WTC11 (cell line): ENCODE results near the gene UQCC3. TPM values are rescaled to one million over a fixed set of nuclear protein-coding genes. Genes with fewer than 3 reads are reported as not detected.

Experiments used
- ATAC-seq: fragments of 200-7000 bp; cut with Tn5 transposase; 2 replicates; pipeline ENCODE4 v1.10.0; 2021; ENCODE audit warnings: mild to moderate bottlenecking, moderate library complexity
- CTCF ChIA-PET: fragments of 300-600 bp; sonication (Branson Sonifier 250); formaldehyde crosslinking; loops from one replicate; lab custom pipeline; 2021; ENCODE audit warnings: antibody characterized with exemption; lab: Charles Lee
- POLR2A ChIA-PET: fragments of 350-600 bp; sonication (Branson Sonifier 250); formaldehyde crosslinking; loops from one replicate; lab custom pipeline; 2021; ENCODE audit warnings: antibody characterized with exemption; lab: Charles Lee
- DNase-seq: peaks from one replicate; pipeline ENCODE4 v3.0.0; 2021; ENCODE audit warnings: low spot score
- H3K27ac Mint-ChIP-seq: 2 replicates; pipeline ENCODE4 v1.8.0; 2021; ENCODE audit warnings: mixed read lengths
- H3K27me3 Mint-ChIP-seq: 2 replicates; pipeline ENCODE4 v1.8.0; 2021; ENCODE audit warnings: low read depth, mild to moderate bottlenecking, moderate library complexity, mixed read lengths
- H3K36me3 Mint-ChIP-seq: 2 replicates; pipeline ENCODE4 v1.8.0; 2021; ENCODE audit warnings: mixed read lengths
- H3K4me1 Mint-ChIP-seq: 2 replicates; pipeline ENCODE4 v1.8.0; 2022; ENCODE audit warnings: mixed read lengths
- H3K4me3 Mint-ChIP-seq: 2 replicates; pipeline ENCODE4 v1.8.0; 2021; ENCODE audit warnings: mild to moderate bottlenecking, moderate library complexity, mixed read lengths
- H3K9me3 Mint-ChIP-seq: 2 replicates; pipeline ENCODE4 v1.8.0; 2021; ENCODE audit warnings: mixed read lengths
- CREM ChIP-seq: sonication (generic); formaldehyde crosslinking; IDR thresholded peaks from 2 replicates; pipeline ENCODE4 v1.8.1; 2022; ENCODE audit warnings: mild to moderate bottlenecking, missing genetic modification reagents, moderate library complexity
- EMX1 ChIP-seq: fragments of 250-450 bp; sonication (Bioruptor Pico); IDR thresholded peaks from 2 replicates; pipeline ENCODE4 v1.8.0; 2021; ENCODE audit warnings: mild to moderate bottlenecking
- FOXJ3 ChIP-seq: sonication (generic); formaldehyde crosslinking; IDR thresholded peaks from 2 replicates; pipeline ENCODE4 v1.9.0; 2021; ENCODE audit warnings: missing genetic modification reagents, mild to moderate bottlenecking, borderline replicate concordance
- GRHL2 ChIP-seq: fragments of 250-450 bp; sonication (Bioruptor Pico); IDR thresholded peaks from 2 replicates; pipeline ENCODE4 v1.8.0; 2022; ENCODE audit warnings: mild to moderate bottlenecking, moderate library complexity; ENCODE audit not compliant: insufficient replicate concordance, severe bottlenecking
- GTF2I ChIP-seq: fragments of 250-450 bp; sonication (Bioruptor Pico); conservative IDR thresholded peaks from 2 replicates; pipeline ENCODE4 v1.4.0; 2021; ENCODE audit warnings: mild to moderate bottlenecking
- KAT7 ChIP-seq: sonication (generic); formaldehyde crosslinking; IDR thresholded peaks from 2 replicates; pipeline ENCODE4 v1.8.1; 2023; ENCODE audit warnings: missing genetic modification reagents, mild to moderate bottlenecking, borderline replicate concordance
- NFATC4 ChIP-seq: fragments of 250-450 bp; sonication (Bioruptor Pico); IDR thresholded peaks from 2 replicates; pipeline ENCODE4 v1.9.0; 2021; ENCODE audit warnings: mild to moderate bottlenecking
- NFE2L1 ChIP-seq: sonication (generic); formaldehyde crosslinking; IDR thresholded peaks from 2 replicates; pipeline ENCODE4 v1.8.1; 2023; ENCODE audit warnings: missing genetic modification reagents
- NR3C1 ChIP-seq: sonication (generic); formaldehyde crosslinking; conservative IDR thresholded peaks from 2 replicates; pipeline ENCODE4 v1.8.1; 2023; ENCODE audit warnings: low read depth, mild to moderate bottlenecking, missing genetic modification reagents
- RORB ChIP-seq: fragments of 250-450 bp; sonication (Bioruptor Pico); IDR thresholded peaks from 2 replicates; pipeline ENCODE4 v1.9.0; 2021; ENCODE audit warnings: mild to moderate bottlenecking
- TP53 ChIP-seq: sonication (generic); formaldehyde crosslinking; IDR thresholded peaks from 2 replicates; pipeline ENCODE4 v1.8.1; 2023; ENCODE audit warnings: mild to moderate bottlenecking, missing genetic modification reagents
- ZBTB21 ChIP-seq: sonication (generic); formaldehyde crosslinking; IDR thresholded peaks from 2 replicates; pipeline ENCODE4 v1.8.1; 2023; ENCODE audit warnings: mild to moderate bottlenecking, missing genetic modification reagents, borderline replicate concordance
- ZNF232 ChIP-seq: sonication (generic); formaldehyde crosslinking; IDR thresholded peaks from 2 replicates; pipeline ENCODE4 v1.8.0; 2022; ENCODE audit warnings: mild to moderate bottlenecking, missing genetic modification reagents
- ZNF317 ChIP-seq: sonication (generic); formaldehyde crosslinking; IDR thresholded peaks from 2 replicates; pipeline ENCODE4 v1.8.1; 2023; ENCODE audit warnings: low read depth, mild to moderate bottlenecking, moderate library complexity, missing genetic modification reagents, borderline replicate concordance
- ZNF396 ChIP-seq: fragments of 250-450 bp; sonication (Bioruptor Pico); IDR thresholded peaks from 2 replicates; pipeline ENCODE4 v1.8.0; 2021; ENCODE audit warnings: mild to moderate bottlenecking, moderate library complexity, borderline replicate concordance
- total RNA-seq: library from RNA; stranded (reverse); gene quantifications from 3 replicates; pipeline ENCODE4 v1.2.3, GENCODE V29; 2021
- TF ChIP-seq, protein P1 (sequence below): sonication (generic); formaldehyde crosslinking; IDR thresholded peaks from 2 replicates; pipeline ENCODE4 v1.8.1; 2023; ENCODE audit warnings: mild to moderate bottlenecking, missing genetic modification reagents
- TF ChIP-seq, protein P2 (sequence below): sonication (generic); formaldehyde crosslinking; conservative IDR thresholded peaks from 2 replicates; pipeline ENCODE4 v1.8.1; 2022; ENCODE audit warnings: mild to moderate bottlenecking, missing genetic modification reagents
- TF ChIP-seq, protein P3 (sequence below): fragments of 250-450 bp; sonication (Bioruptor Pico); IDR thresholded peaks from 2 replicates; pipeline ENCODE4 v2.1.2; 2022; ENCODE audit warnings: mild to moderate bottlenecking, moderate library complexity
- TF ChIP-seq, protein P4 (sequence below): fragments of 250-450 bp; sonication (Bioruptor Pico); IDR thresholded peaks from 2 replicates; pipeline ENCODE4 v1.9.0; 2021; ENCODE audit warnings: mild to moderate bottlenecking, borderline replicate concordance
- TF ChIP-seq, protein P5 (sequence below): sonication (generic); formaldehyde crosslinking; IDR thresholded peaks from 2 replicates; pipeline ENCODE4 v1.8.1; 2023; ENCODE audit warnings: mild to moderate bottlenecking, missing genetic modification reagents, borderline replicate concordance
- TF ChIP-seq, protein P6 (sequence below): fragments of 200-600 bp; IDR thresholded peaks from 2 replicates; pipeline ENCODE4 v1.8.0; 2022; ENCODE audit warnings: antibody characterized with exemption

The UQCC3 gene
- total RNA-seq, 1 experiment from 2014 or later, result 18.1 TPM

DNA sequence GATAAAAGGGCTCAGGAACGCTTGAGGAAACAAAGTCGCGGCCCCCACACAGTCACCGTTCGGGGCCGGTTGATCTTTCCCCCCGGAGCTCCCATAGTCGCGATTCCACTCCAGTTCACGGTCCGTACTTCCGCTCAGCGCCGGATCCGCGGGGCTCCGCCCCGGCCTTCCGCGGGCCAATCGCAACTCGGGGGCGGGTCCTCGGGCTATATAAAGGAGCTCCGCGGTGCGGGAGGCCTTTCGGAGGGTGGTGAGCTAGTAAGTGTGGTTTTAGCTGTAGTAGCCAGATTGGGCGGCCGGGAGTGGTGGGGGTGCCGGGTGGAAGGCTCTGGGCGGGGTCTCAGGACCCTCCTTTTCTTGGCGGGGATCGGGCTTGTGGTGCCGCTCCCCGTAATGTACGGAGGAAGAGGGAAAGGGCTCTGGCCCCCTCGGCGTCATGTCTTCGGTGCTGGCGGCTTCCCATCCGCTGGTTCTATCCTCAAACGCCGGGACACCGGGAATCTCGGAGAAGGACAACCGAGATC, 6.3 kb upstream of the UQCC3 start, which contains the start of the genes C11orf98 and CSKMT:
TSS of gene C11orf98 (minus strand) at position 136 of the 524 bp plus-strand sequence. CDS start at position 95, 41 bp downstream.
TSS of gene CSKMT (plus strand) at position 238 of the 524 bp plus-strand sequence. CDS start 568 bp downstream, outside the sequence.
- peaks cover 30% of the 10 kb centered on the region for H3K36me3 Mint-ChIP-seq
- no peaks in the 10 kb centered on the region for H3K27me3 Mint-ChIP-seq
- H3K9me3 Mint-ChIP-seq, result no peaks in the 10 kb centered on the region
- CTCF ChIA-PET, result interaction anchor here (0.6 to 2.2 kb wide), 20 partner anchors 12 to 324 kb away, joined by 3 to 10 read pairs (median 5); partner anchors contain the start of genes B3GAT3, BSCL2, EML3 and GANAB
- peak; percentile 79 for ATAC-seq
- H3K27ac Mint-ChIP-seq, result peak within 1 kb of the TSS; percentile 95
- H3K4me1 Mint-ChIP-seq, result peaks cover 20% of the 10 kb centered on the region
- POLR2A ChIA-PET, result interaction anchor here (0.5 to 3.2 kb wide), 37 partner anchors 9 to 416 kb away, joined by 3 to 42 read pairs (median 6); partner anchors contain the start of genes B3GAT3, BSCL2, EEF1G and GANAB
- H3K4me3 Mint-ChIP-seq, result peak within 1 kb of the TSS; percentile 97
- DNase-seq, result peak; percentile 97
- TF ChIP-seq GRHL2 (CRISPR knock-in tag), result no peak
- peak; percentile 90 for TF ChIP-seq EMX1 (CRISPR knock-in tag)
- TF ChIP-seq, protein P1, sequence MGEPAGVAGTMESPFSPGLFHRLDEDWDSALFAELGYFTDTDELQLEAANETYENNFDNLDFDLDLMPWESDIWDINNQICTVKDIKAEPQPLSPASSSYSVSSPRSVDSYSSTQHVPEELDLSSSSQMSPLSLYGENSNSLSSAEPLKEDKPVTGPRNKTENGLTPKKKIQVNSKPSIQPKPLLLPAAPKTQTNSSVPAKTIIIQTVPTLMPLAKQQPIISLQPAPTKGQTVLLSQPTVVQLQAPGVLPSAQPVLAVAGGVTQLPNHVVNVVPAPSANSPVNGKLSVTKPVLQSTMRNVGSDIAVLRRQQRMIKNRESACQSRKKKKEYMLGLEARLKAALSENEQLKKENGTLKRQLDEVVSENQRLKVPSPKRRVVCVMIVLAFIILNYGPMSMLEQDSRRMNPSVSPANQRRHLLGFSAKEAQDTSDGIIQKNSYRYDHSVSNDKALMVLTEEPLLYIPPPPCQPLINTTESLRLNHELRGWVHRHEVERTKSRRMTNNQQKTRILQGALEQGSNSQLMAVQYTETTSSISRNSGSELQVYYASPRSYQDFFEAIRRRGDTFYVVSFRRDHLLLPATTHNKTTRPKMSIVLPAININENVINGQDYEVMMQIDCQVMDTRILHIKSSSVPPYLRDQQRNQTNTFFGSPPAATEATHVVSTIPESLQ (CRISPR knock-in tag), result no peak
- TF ChIP-seq, protein P2, sequence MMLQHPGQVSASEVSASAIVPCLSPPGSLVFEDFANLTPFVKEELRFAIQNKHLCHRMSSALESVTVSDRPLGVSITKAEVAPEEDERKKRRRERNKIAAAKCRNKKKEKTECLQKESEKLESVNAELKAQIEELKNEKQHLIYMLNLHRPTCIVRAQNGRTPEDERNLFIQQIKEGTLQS (CRISPR knock-in tag), result no peak
- TF ChIP-seq NFE2L1 (CRISPR knock-in tag), result peak; percentile 11; the same call in 1 of the 2 replicates
- peak; percentile 94 for TF ChIP-seq RORB (CRISPR knock-in tag)
- no peak for TF ChIP-seq ZNF396 (CRISPR knock-in tag)
- 0 out of 2 replicates have a peak, but pooled peaks have one; percentile 4 for TF ChIP-seq KAT7
- TF ChIP-seq, protein P3, sequence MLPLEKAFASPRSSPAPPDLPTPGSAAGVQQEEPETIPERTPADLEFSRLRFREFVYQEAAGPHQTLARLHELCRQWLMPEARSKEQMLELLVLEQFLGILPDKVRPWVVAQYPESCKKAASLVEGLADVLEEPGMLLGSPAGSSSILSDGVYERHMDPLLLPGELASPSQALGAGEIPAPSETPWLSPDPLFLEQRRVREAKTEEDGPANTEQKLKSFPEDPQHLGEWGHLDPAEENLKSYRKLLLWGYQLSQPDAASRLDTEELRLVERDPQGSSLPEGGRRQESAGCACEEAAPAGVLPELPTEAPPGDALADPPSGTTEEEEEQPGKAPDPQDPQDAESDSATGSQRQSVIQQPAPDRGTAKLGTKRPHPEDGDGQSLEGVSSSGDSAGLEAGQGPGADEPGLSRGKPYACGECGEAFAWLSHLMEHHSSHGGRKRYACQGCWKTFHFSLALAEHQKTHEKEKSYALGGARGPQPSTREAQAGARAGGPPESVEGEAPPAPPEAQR (CRISPR knock-in tag), result no peak
- TF ChIP-seq, protein P4, sequence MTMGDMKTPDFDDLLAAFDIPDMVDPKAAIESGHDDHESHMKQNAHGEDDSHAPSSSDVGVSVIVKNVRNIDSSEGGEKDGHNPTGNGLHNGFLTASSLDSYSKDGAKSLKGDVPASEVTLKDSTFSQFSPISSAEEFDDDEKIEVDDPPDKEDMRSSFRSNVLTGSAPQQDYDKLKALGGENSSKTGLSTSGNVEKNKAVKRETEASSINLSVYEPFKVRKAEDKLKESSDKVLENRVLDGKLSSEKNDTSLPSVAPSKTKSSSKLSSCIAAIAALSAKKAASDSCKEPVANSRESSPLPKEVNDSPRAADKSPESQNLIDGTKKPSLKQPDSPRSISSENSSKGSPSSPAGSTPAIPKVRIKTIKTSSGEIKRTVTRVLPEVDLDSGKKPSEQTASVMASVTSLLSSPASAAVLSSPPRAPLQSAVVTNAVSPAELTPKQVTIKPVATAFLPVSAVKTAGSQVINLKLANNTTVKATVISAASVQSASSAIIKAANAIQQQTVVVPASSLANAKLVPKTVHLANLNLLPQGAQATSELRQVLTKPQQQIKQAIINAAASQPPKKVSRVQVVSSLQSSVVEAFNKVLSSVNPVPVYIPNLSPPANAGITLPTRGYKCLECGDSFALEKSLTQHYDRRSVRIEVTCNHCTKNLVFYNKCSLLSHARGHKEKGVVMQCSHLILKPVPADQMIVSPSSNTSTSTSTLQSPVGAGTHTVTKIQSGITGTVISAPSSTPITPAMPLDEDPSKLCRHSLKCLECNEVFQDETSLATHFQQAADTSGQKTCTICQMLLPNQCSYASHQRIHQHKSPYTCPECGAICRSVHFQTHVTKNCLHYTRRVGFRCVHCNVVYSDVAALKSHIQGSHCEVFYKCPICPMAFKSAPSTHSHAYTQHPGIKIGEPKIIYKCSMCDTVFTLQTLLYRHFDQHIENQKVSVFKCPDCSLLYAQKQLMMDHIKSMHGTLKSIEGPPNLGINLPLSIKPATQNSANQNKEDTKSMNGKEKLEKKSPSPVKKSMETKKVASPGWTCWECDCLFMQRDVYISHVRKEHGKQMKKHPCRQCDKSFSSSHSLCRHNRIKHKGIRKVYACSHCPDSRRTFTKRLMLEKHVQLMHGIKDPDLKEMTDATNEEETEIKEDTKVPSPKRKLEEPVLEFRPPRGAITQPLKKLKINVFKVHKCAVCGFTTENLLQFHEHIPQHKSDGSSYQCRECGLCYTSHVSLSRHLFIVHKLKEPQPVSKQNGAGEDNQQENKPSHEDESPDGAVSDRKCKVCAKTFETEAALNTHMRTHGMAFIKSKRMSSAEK, result peak; percentile 56; the same call in 1 of the 2 replicates
- no peak for TF ChIP-seq FOXJ3 (CRISPR knock-in tag)
- TF ChIP-seq, protein P5, sequence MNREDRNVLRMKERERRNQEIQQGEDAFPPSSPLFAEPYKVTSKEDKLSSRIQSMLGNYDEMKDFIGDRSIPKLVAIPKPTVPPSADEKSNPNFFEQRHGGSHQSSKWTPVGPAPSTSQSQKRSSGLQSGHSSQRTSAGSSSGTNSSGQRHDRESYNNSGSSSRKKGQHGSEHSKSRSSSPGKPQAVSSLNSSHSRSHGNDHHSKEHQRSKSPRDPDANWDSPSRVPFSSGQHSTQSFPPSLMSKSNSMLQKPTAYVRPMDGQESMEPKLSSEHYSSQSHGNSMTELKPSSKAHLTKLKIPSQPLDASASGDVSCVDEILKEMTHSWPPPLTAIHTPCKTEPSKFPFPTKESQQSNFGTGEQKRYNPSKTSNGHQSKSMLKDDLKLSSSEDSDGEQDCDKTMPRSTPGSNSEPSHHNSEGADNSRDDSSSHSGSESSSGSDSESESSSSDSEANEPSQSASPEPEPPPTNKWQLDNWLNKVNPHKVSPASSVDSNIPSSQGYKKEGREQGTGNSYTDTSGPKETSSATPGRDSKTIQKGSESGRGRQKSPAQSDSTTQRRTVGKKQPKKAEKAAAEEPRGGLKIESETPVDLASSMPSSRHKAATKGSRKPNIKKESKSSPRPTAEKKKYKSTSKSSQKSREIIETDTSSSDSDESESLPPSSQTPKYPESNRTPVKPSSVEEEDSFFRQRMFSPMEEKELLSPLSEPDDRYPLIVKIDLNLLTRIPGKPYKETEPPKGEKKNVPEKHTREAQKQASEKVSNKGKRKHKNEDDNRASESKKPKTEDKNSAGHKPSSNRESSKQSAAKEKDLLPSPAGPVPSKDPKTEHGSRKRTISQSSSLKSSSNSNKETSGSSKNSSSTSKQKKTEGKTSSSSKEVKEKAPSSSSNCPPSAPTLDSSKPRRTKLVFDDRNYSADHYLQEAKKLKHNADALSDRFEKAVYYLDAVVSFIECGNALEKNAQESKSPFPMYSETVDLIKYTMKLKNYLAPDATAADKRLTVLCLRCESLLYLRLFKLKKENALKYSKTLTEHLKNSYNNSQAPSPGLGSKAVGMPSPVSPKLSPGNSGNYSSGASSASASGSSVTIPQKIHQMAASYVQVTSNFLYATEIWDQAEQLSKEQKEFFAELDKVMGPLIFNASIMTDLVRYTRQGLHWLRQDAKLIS, result no peak
- 0 out of 2 replicates have a peak, but pooled peaks have one; percentile 46 for TF ChIP-seq CREM (CRISPR knock-in tag)
- no peak; the same call in 1 of the 2 replicates for TF ChIP-seq ZBTB21 (CRISPR knock-in tag)
- TF ChIP-seq NFATC4 (CRISPR knock-in tag), result peak; percentile 96
- no peak for TF ChIP-seq NR3C1 (CRISPR knock-in tag)
- no peak for TF ChIP-seq TP53
- peak; percentile 18 for TF ChIP-seq ZNF232 (CRISPR knock-in tag)
- TF ChIP-seq, protein P6, sequence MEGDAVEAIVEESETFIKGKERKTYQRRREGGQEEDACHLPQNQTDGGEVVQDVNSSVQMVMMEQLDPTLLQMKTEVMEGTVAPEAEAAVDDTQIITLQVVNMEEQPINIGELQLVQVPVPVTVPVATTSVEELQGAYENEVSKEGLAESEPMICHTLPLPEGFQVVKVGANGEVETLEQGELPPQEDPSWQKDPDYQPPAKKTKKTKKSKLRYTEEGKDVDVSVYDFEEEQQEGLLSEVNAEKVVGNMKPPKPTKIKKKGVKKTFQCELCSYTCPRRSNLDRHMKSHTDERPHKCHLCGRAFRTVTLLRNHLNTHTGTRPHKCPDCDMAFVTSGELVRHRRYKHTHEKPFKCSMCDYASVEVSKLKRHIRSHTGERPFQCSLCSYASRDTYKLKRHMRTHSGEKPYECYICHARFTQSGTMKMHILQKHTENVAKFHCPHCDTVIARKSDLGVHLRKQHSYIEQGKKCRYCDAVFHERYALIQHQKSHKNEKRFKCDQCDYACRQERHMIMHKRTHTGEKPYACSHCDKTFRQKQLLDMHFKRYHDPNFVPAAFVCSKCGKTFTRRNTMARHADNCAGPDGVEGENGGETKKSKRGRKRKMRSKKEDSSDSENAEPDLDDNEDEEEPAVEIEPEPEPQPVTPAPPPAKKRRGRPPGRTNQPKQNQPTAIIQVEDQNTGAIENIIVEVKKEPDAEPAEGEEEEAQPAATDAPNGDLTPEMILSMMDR, result no peak
- no peak for TF ChIP-seq ZNF317 (CRISPR knock-in tag)
- TF ChIP-seq GTF2I, result no peak
